BJ (cell line): ENCODE data around the gene RDH12. TPM values are rescaled to one million over a fixed set of nuclear protein-coding genes. Genes with fewer than 3 reads are reported as not detected.

Experiments used
- CTCF ChIA-PET: fragments of 350-600 bp; formaldehyde crosslinking; extraction: SDS; loops from one replicate; lab custom pipeline; 2021; ENCODE audit warnings: antibody characterized with exemption, inconsistent platforms; lab: Yijun Ruan, JAX
- POLR2A ChIA-PET: fragments of 300-600 bp; sonication (Branson Sonifier 250); formaldehyde crosslinking; extraction: SDS; loops from one replicate; lab custom pipeline; 2021; ENCODE audit warnings: antibody characterized with exemption; lab: Charles Lee
- DNase-seq: peaks from one replicate; pipeline ENCODE4 v3.0.0-alpha.2; 2011; ENCODE audit warnings: low read depth
- H3K27me3 ChIP-seq: 2 replicates; pipeline ENCODE4 v1.6.0; 2011; ENCODE audit warnings: low read length; ENCODE audit not compliant: control insufficient read depth, insufficient read depth
- H3K36me3 ChIP-seq: 2 replicates; pipeline ENCODE4 v1.5.1; 2011; ENCODE audit warnings: low read length; ENCODE audit not compliant: control insufficient read depth, insufficient read depth
- H3K4me3 ChIP-seq: 2 replicates; pipeline ENCODE4 v1.5.1; 2011; ENCODE audit warnings: low read depth, mild to moderate bottlenecking, control low read depth, low read length
- polyA plus RNA-seq: library from polyadenylated mRNA; depleted of rRNA; stranded (reverse); fragments of >200 nt; gene quantifications from 2 replicates; pipeline ENCODE4 v1.2.3, GENCODE V29; 2011
- TF ChIP-seq, protein P1 (sequence below): IDR thresholded peaks from 2 replicates; pipeline ENCODE4 v1.5.1; 2011; ENCODE audit warnings: low read depth, mild to moderate bottlenecking, control low read depth, inconsistent platforms, low read length, moderate library complexity; ENCODE audit not compliant: insufficient read depth

RDH12 gene
- polyA plus RNA-seq, 1 experiment: not detected

DNA sequence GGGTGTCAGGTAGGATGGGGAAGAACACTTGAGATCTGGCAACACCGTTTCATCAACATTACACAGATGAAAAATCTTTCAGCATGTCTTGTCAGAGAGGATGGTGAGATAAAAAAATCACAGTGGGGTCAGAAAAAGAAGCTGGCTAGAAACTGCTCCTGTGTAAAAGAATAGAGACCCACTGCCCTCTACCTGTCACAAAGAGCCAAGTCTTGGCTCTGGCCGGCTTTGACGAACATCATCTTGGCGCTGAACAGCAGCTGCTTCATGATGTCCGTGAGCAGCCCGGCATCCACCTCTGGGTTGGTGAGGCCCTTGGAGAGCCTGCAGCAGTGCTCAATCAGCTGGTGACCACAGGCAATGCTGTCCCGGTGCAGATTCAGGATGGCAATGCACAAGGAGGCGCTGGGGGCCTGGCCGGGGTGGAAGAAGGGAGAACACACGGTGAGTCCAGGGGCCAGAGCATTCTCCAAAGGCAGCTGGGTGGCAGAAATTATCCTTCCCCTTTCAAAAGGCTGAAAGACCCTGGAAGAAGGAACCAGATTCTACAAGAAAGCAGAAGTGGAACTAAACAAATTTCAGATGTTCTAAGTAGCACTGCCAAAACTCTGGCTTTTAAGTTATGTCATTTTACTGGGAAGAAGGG lies 64.5 kb downstream of the RDH12 start:
- Histone ChIP-seq H3K4me3 (no peak overlapping the region), H3K27me3 (no peaks in the 10 kb centered on the region), H3K36me3 (peaks cover 18% of the 10 kb centered on the region)
- no peak for DNase-seq
- ChIA-PET CTCF (no interaction called here), POLR2A (no interaction called here)
- TF ChIP-seq, protein P1, sequence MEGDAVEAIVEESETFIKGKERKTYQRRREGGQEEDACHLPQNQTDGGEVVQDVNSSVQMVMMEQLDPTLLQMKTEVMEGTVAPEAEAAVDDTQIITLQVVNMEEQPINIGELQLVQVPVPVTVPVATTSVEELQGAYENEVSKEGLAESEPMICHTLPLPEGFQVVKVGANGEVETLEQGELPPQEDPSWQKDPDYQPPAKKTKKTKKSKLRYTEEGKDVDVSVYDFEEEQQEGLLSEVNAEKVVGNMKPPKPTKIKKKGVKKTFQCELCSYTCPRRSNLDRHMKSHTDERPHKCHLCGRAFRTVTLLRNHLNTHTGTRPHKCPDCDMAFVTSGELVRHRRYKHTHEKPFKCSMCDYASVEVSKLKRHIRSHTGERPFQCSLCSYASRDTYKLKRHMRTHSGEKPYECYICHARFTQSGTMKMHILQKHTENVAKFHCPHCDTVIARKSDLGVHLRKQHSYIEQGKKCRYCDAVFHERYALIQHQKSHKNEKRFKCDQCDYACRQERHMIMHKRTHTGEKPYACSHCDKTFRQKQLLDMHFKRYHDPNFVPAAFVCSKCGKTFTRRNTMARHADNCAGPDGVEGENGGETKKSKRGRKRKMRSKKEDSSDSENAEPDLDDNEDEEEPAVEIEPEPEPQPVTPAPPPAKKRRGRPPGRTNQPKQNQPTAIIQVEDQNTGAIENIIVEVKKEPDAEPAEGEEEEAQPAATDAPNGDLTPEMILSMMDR: no peak

- no peak overlapping the region for H3K4me3 ChIP-seq
- H3K36me3 ChIP-seq: peaks cover 20% of the 10 kb centered on the region
- H3K27me3 ChIP-seq: no peaks in the 10 kb centered on the region
- CTCF ChIA-PET: no interaction called here
- TF ChIP-seq, protein P1: no peak
- DNase-seq: no peak
- POLR2A ChIA-PET: no interaction called here
Observed at GRCh38 chr14:67768219-67768618, 66.5 kb downstream of the RDH12 start.

- ChIA-PET POLR2A (interaction anchor here (0.6 kb wide), 1 partner anchor 80 kb away, joined by 5 read pairs; no protein-coding TSS in a partner anchor), CTCF (no interaction called here)
- peaks cover 25% of the 10 kb centered on the region for H3K36me3 ChIP-seq
- no peak overlapping the region for H3K4me3 ChIP-seq
- TF ChIP-seq, protein P1: no peak
- no peak for DNase-seq
- H3K27me3 ChIP-seq: no peaks in the 10 kb centered on the region
Observed at GRCh38 chr14:67773844-67774377, 72.2 kb downstream of the RDH12 start.

DNA sequence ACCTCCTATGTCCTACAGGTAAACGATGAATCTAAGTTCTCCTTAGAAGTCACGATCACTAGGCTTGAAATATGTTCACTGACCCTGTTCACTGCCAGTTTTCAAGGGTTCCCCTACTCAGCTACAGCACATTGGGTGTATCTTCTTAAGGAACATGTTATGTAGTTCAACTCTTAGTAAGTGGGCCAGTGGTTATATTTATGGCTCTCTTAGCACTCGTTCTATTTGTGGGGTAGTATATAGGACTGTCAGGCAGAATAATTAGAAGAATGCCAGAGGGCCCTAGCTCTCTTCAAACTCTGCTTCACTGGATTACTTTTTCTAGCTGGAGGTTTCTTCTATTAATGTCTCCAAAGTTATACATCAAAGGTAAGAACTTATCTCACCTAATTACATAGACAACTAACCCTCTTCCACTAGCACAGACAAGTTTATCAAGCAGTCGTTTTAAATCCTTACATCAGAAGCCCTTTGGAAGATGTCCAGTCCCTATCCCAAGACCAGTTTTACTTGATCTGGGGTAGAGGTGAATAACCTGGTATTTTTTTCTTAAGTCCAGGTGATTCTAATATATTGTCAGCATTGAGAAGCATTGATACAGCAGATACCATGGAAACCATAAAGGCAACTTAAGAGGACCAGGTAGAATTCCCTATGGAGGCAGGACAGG lies 75.1 kb downstream of the RDH12 start:
- TF ChIP-seq, protein P1: no peak
- no peak for DNase-seq
- H3K4me3 ChIP-seq: no peak overlapping the region
- H3K27me3 ChIP-seq: no peaks in the 10 kb centered on the region
- H3K36me3 ChIP-seq: peaks cover 26% of the 10 kb centered on the region
- ChIA-PET CTCF (interaction anchor here (1.0 kb wide), 1 partner anchor 19 kb away, joined by 4 read pairs; no protein-coding TSS in a partner anchor), POLR2A (no interaction called here)

DNA sequence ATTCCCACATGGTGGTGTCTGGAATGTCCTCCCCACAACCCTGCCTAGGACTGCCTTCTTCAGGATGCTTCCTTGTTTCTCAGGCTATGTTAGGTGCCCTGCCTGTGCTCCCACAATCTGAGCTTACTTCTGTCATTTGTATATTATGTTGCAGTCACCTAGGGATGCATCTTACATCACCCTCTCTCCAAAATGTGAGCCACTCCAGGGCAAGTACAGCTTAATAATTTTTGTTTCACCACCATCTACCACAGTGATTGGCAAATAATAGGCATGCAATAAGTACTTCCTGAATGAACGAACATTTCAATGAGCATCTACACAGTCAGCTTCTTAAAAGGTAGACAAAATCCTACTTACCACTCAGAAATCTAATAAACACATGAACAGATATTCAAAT lies 77.1 kb downstream of the RDH12 start:
- no peak overlapping the region for H3K4me3 ChIP-seq
- TF ChIP-seq, protein P1: no peak
- ChIA-PET POLR2A (no interaction called here), CTCF (no interaction called here)
- peaks cover 32% of the 10 kb centered on the region for H3K36me3 ChIP-seq
- no peak for DNase-seq
- no peaks in the 10 kb centered on the region for H3K27me3 ChIP-seq
